GM19238 (cell line): Measurements from ENCODE around the gene IGSF3.
A peak's percentile ranks its signal among the peaks of the same experiment; 100 is the strongest.

Experiments used
- DNase-seq: peaks from one replicate; pipeline ENCODE4 v3.0.0; 2011; ENCODE audit warnings: low spot score; ENCODE audit not compliant: insufficient read length

Gene IGSF3

GRCh38 chr1:116667575-116668105, at the start of gene IGSF3:
Gene IGSF3, minus strand, starts transcription at chr1:116667733. Its CDS starts 1,407 bp downstream, at chr1:116666326.
- peak; percentile 42 for DNase-seq

- no peak for DNase-seq
These were observed 49.8 kb upstream of the IGSF3 start for GRCh38 chr1:116717318-116717717.

- DNase-seq = no peak
These were observed 48.9 kb upstream of the IGSF3 start for GRCh38 chr1:116716391-116716790.

DNA sequence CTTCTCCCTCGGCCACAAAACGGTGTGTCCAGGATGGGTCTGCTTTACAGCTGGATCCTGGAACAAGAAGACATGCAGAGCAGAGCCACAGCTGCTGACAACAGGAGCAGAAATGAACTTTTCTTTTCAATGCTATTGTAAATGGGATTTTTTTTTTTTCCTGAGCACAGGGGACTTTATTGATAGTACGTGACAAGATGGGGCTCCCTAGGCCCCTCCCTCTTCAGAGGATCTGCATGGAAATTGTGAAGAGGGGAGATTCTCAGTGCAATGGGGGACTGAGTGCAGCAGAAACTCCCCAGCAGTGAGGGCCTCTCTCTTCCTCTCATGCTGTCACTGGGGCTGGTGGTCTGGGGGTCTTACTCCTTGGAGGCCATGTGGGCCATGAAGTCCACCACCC, 45.9 kb upstream of the IGSF3 start:
- DNase-seq = no peak

- DNase-seq = no peak
These were observed 45.0 kb upstream of the IGSF3 start for GRCh38 chr1:116712510-116712909.

GRCh38 chr1:116711263-116711840, 43.8 kb upstream of the IGSF3 start:
- no peak for DNase-seq

DNA sequence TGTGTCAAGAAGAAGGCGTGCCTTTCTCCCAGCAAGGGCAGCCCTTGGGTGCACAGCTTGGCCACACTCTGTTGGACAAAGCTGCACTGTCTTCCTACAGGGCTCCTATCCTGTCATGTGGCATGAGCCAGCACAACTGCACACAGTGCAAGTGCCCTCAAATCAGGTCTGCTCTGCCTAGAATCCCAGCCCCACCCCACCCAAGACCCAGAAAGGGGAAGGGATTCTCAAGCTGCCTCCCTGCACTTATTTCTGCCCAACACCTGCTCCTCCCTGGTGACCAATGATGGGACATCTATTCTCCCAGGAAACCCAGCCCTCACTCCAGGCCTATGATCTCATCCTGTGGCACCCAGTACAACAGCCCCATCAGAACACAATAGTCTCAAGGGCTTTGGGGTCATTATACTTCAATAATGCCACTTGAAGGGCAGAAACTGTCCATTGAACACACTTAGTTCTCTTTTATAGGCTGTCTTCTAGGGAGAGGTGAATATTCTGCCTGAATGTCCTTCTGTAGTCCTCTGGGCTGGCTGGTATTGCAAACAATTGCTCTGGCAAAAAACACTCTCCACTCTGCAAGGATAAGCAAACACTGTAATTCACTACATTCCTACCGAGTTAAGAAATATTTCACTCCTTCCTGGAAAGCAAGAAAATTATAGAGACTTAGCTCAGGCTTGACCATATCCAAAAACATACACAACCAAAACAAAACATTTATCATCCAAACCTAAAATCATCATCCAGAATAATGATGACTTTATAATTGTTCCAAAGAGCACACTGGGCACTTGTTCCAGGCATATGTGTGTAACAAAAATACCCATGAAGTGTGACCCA, 43.1 kb upstream of the IGSF3 start:
- DNase-seq = no peak

- DNase-seq = no peak
These were observed 42.2 kb upstream of the IGSF3 start for GRCh38 chr1:116709666-116710167.

DNA sequence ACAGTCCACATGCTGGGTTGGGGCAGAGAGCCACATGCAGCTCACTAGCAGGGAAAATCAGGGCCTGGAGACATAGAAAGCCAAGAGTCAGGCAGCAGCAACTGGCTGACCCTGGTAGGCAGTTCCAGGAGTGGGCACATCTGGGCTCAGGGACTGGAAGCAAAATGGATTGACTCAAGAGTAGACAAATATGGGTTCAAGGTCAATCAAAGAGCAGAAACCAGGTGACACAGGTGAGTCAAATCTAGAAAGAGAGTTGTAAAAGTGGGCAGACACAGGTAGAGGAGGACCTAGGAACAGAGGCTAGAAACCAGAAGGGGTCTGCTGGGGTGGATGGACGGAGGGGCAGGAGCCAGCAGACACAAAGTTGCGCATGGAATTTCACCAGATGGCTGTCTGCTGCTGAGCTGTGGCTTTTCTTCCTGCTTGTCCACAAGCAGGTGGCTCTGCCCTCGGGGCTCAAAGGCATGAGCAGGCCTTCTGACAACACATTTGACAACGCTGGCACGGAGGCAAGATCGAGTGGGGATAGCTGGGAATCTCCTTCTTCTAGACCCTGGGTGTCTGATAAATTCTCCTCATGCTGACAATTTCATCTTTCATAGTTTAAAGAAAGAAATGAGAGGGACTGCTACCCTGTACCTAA, 40.8 kb upstream of the IGSF3 start:
- DNase-seq = no peak

DNA sequence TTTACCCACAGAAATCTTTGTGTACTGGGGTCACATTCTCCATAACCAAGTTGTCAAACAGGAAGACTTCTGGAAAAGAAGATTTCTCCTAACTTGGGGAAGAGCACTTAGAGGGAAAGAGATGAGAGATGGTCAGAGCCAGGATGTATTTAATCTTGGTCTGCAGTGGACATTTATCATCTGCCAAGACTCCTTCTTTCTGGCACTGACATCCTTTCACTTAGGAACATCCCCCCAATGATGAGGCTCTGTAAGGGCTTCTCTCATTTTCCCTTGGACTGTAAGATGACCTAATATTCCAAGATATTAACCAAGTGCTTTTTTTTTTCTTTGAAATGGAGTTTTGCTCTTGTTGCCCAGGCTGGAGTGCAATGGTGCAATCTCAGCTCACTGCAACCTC, 39.3 kb upstream of the IGSF3 start:
- DNase-seq = no peak

GRCh38 chr1:116706123-116706522, 38.6 kb upstream of the IGSF3 start:
- no peak for DNase-seq

DNA sequence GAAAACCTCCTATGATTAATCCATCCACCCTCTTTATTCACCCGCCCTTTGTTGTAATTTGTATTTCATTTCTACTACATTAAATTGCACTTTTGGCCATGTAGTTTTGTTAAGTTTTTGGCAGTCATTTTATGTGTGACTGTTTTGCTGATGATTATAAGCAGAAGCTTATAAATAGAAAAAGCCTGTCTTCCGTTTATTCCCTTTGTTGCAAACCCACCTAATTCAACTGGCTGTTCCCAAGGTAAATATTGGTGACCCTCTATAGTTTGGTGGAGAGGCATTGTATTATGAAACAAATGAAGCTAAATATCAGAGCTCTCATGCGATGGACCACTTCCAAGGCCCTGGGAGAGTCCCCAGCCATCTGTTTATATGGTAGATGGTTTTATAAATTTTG, 36.7 kb upstream of the IGSF3 start:
- DNase-seq = no peak

GRCh38 chr1:116699605-116700004, 32.1 kb upstream of the IGSF3 start:
- DNase-seq = no peak

- DNase-seq = no peak
These were observed 30.7 kb upstream of the IGSF3 start for GRCh38 chr1:116698244-116698595.

- no peak for DNase-seq
These were observed 30.2 kb upstream of the IGSF3 start for GRCh38 chr1:116697548-116698243.

GRCh38 chr1:116694524-116694923, 27.0 kb upstream of the IGSF3 start:
- DNase-seq = no peak

DNA sequence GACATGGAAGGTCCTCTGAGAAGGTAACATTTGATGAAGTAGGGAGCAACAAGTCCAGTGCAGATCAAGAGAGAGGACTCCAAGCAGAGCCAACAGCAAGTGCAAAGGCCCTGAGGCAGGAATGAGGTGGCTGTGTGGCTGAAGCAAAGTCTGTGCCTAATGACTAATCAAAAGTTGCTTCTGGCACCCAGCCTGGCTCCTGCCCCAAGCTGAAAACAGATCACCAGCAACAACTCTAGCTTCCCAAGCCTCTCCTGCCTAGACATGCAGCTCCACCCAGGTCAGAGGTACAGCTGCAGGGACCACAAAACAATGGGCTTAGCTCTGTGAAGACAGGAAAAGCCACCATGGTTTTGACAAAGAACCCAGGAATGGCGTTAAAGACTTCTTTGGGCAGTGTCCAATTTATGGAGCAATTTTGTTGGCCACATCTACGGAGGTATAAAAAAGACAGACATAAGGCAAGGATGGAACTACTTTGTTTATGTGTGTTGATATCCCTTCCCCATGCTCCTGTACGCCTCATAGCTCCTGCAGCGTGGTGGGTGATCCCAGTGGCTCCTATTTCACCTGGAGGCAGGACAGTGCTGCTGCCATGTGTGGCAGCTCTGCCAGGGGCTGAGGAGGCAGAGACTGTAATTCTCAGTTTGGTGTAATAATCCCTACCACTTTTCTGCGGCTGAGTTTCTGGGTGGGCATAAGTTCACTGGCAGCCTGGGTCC, 26.4 kb upstream of the IGSF3 start:
- DNase-seq = no peak

DNA sequence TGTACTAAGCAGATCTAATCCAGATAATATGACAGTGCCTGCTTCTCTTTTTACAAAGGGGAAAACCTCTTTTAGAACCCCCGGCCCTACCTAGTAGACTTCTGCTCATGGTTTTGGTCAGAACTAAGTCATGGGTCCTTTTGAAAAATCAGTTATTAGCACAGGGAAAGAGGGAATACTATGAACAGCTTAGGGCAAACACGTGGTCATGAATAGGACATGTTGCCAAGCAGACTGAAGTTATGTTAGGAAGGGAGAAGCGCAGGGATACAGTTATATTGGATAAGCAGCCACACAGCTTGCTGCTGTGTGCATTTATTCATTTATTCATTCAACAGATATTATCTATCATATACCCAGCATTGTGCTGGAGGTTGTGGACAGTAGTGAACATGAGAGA, 25.3 kb upstream of the IGSF3 start:
- DNase-seq = no peak

DNA sequence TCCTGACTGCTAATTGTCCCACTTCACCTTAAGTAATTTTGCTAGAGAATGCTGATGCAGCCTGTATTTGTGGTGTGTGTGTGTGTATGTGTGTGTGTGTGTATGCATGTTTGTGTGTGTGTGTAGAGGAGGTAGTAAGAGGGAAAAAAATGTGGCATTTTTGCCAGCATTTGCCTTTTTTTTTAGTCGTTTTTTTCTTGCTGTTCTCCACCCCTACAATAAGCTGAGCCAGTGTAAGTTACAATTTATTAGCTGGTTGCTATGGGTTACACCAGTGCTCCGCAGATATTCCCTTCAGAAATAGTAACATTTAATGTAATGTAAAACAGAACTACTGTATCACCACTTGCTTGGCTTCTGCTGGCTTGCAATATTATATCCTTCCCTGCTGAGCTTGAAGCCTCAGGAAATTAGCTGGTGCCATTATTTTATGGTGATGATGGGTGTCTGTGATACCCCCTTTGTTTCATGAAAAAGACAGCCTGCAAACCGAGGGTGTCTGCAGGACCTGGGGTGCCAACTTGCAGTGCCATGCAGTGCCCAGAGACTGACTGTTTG, 23.4 kb upstream of the IGSF3 start:
- DNase-seq = no peak

- DNase-seq = no peak
These were observed 22.9 kb upstream of the IGSF3 start for GRCh38 chr1:116690396-116690848.
